GM12878 (cell line): ENCODE results near the gene SAPCD2. TPM values are rescaled to one million over a fixed set of nuclear protein-coding genes. Genes with fewer than 3 reads are reported as not detected.

Experiments used
- CBFB ChIP-seq: IDR thresholded peaks from 2 replicates; pipeline ENCODE4 v1.6.1; 2016; ENCODE audit warnings: antibody characterized with exemption, low read depth
- CEBPZ ChIP-seq: fragments of 150-350 bp; IDR thresholded peaks from 2 replicates; pipeline ENCODE4 v1.6.1; 2016; ENCODE audit warnings: low read depth, low read length
- CHD4 ChIP-seq: fragments of 200-600 bp; sonication (generic); IDR thresholded peaks from 2 replicates; pipeline ENCODE4 v1.6.1; 2016; ENCODE audit warnings: mild to moderate bottlenecking
- E4F1 ChIP-seq: fragments of 450-650 bp; IDR thresholded peaks from 2 replicates; pipeline ENCODE4 v1.6.1; 2018; ENCODE audit warnings: borderline replicate concordance, mild to moderate bottlenecking; ENCODE audit not compliant: partially characterized antibody
- EGR1 ChIP-seq, 2 experiments: IDR thresholded peaks; 1 replicate in 1 of 2; 2 replicates in 1 of 2; pipeline ENCODE4 v1.6.1; 2011 to 2012; ENCODE audit warnings: low read depth in 2 of 2, low read length in 2 of 2, borderline replicate concordance in 1 of 2, mild to moderate bottlenecking in 1 of 2, moderate library complexity in 1 of 2
- ESRRA ChIP-seq: IDR thresholded peaks from 2 replicates; pipeline ENCODE4 v1.6.1; 2012; ENCODE audit warnings: mild to moderate bottlenecking, low read length, improper control_type of control experiment
- IRF5 ChIP-seq: fragments of 450-650 bp; IDR thresholded peaks from 2 replicates; pipeline ENCODE4 v1.6.1; 2017; ENCODE audit warnings: borderline replicate concordance
- MYC ChIP-seq: IDR thresholded peaks from 2 replicates; pipeline ENCODE4 v1.6.1; 2011; ENCODE audit warnings: mild to moderate bottlenecking, low read length, moderate library complexity, inconsistent platforms; ENCODE audit not compliant: insufficient read depth, insufficient replicate concordance, insufficient read length, severe bottlenecking
- SUPT20H ChIP-seq: IDR thresholded peaks from 2 replicates; pipeline ENCODE4 v1.6.1; 2011; ENCODE audit warnings: low read depth, mild to moderate bottlenecking, low read length, moderate library complexity, borderline replicate concordance; ENCODE audit not compliant: control insufficient read depth
- SUZ12 ChIP-seq: fragments of 200-600 bp; sonication (generic); IDR thresholded peaks from one replicate; pipeline ENCODE4 v1.6.1; 2018; ENCODE audit warnings: antibody characterized with exemption, mild to moderate bottlenecking; ENCODE audit not compliant: unreplicated experiment
- ZBTB33 ChIP-seq: fragments of 450-650 bp; IDR thresholded peaks from 2 replicates; pipeline ENCODE4 v1.6.1; 2017; ENCODE audit warnings: mild to moderate bottlenecking
- ZBTB40 ChIP-seq: fragments of 450-650 bp; IDR thresholded peaks from 2 replicates; pipeline ENCODE4 v1.6.1; 2016; ENCODE audit warnings: mild to moderate bottlenecking, moderate library complexity, borderline replicate concordance
- ZNF622 ChIP-seq: fragments of 450-650 bp; IDR thresholded peaks from 2 replicates; pipeline ENCODE4 v1.6.1; 2017; ENCODE audit warnings: mild to moderate bottlenecking, inconsistent platforms
- polyA plus RNA-seq, 11 experiments: library from polyadenylated mRNA; depleted of rRNA in 4 of 11; unstranded in 6 of 11; stranded (reverse) in 5 of 11; fragments of >200 nt; fragmentation: Nextera tagmentation in 4 of 11; fragmentation: Illumina TruSeq in 1 of 11; extraction: Ambion mirVana in 4 of 11; extraction: Trizol in 1 of 11; gene quantifications; 1 replicate in 1 of 11; 2 replicates in 10 of 11; pipeline versions ENCODE4 v1.2.1 to v1.2.3, GENCODE V29; 2011 to 2016; ENCODE audit warnings: inconsistent platforms in 2 of 11, missing spikeins in 2 of 11, low read depth in 1 of 11
- total RNA-seq, 4 experiments: library from RNA; depleted of rRNA in 3 of 4; stranded (reverse); fragments of >200 nt in 3 of 4; fragmentation: Illumina TruSeq in 1 of 4; extraction: Trizol in 1 of 4; gene quantifications; 2 replicates each; pipeline versions ENCODE4 v1.2.1 to v1.2.3, GENCODE V29; 2013 to 2021

SAPCD2 gene
- total and polyA plus RNA-seq, 10 of the 15 experiments (the other 5 are each of a cell fraction or from before 2014, with no cell fraction given), result 1.6 to 35.2 (median 7.2) TPM

- TF ChIP-seq EGR1 (IDR thresholded peaks at IDR 0.05; ENCODE audit: borderline replicate concordance in 1 of 2, low read depth in 2 of 2, low read length in 2 of 2), result no peak
- no peak for TF ChIP-seq SUPT20H
- peak; percentile 34; the same call in 1 of the 2 replicates for TF ChIP-seq ZBTB40
- no peak for TF ChIP-seq ZBTB33
- no peak for TF ChIP-seq IRF5
- no peak for TF ChIP-seq CBFB
- no peak for TF ChIP-seq MYC
- TF ChIP-seq ESRRA, result no peak
- no peak for TF ChIP-seq ZNF622
- no peak for TF ChIP-seq SUZ12
- TF ChIP-seq CEBPZ, result no peak
- TF ChIP-seq CHD4, result no peak
- TF ChIP-seq E4F1, result no peak
Observed at GRCh38 chr9:137070201-137070905, at the start of gene SAPCD2 (continued).
